ENCODE measurements around the gene C2CD2.
"Not testable (repeated sequence)": the region's sequence is repeated elsewhere in the genome, so short reads cannot be mapped to it uniquely, and the experiment has no call there.

Gene C2CD2

DNA sequence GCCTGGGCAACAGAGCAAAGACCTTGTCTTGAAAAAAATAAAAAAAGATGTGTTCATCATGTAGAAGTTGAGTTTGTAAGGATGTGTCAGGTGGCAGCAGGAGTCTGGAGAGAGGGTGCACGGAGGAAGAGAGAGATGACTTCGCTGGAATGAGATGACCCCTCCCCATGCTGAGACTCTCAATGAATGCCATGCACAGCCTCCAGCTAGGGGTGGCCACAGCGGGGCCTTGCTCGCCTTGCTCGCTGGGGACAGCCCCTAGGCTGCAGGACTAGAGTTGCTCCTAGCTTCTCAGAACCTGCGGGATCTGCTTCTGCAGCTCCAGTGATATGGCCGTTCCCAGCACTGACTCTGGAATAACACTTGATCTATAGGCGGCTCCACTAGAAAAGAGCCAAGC is 6.6 kb upstream of the C2CD2 start:
- DNase-seq (ENCODE audit: insufficient read length, low spot score) (no peak), FAIRE-seq (no peak)
- TF ChIP-seq PAX5 (IDR thresholded peaks at IDR 0.05; ENCODE audit: insufficient read depth, low read length, severe bottlenecking) (no peak), POLR2AphosphoS5 (IDR thresholded peaks at IDR 0.05; ENCODE audit: low read depth, low read length) (no peak), POU2F2 (IDR thresholded peaks at IDR 0.05; ENCODE audit: low read depth, low read length) (no peak), TAF1 (IDR thresholded peaks at IDR 0.05; ENCODE audit: low read depth, low read length) (no peak), SPI1 (IDR thresholded peaks at IDR 0.05; ENCODE audit: low read depth, low read length) (no peak), POLR2A (IDR thresholded peaks at IDR 0.05; ENCODE audit: low read depth, low read length) (no peak)

DNA sequence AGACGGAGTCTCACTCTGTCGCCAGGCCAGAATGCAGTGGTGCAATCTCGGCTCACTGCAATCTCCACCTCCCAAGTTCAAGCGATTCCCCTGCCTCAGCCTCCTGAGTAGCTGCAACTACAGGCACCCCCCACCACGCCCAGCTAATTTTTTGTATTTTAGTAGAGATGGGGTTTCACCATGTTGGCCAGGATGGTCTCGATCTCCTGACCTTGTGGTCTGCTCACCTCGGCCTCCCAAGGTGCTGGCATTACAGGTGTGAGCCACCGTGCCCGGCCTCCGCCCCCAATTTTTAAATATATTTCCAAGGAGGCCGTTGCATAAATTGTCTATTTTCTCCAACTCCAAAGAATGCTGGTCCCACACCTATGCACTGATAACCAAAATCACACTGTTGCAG is 5.9 kb upstream of the C2CD2 start:
- not testable (repeated sequence) for DNase-seq (ENCODE audit: insufficient read length, low spot score); FAIRE-seq

DNA sequence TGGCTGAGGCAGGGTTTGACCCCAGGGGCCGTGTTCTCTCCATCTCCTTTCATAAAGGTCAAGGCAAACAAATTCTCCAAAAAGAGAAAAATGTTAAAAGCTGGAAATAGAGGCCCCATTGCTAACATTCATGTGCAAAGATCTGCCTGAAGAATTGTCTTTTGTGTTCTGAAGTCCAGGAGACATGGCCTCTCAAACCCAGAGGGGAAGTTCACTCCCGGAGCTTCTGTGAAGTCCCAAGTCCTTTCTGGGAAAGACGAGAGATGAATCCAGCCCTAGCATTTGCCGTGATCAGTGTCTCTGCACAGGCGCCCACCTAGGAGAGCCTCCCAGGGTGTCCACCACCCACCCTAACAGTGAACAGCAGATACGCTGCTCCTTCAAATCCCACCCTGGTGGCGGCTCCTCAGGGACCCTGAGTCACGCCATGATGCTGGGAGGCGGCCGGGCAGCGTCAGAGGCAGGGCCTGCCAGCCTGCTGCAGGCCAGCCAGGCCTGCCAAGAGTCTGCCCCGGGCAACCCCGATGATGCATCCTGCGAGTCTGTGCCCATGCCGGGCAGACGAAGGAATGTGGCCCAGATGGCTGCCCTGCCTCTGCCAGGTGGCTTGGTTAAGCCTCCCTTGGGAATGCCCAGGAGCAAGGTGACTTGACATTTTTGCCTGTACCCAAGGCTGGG is 5.2 kb upstream of the C2CD2 start:
- no peak for FAIRE-seq
- DNase-seq (ENCODE audit: insufficient read length, low spot score): no peak

DNA sequence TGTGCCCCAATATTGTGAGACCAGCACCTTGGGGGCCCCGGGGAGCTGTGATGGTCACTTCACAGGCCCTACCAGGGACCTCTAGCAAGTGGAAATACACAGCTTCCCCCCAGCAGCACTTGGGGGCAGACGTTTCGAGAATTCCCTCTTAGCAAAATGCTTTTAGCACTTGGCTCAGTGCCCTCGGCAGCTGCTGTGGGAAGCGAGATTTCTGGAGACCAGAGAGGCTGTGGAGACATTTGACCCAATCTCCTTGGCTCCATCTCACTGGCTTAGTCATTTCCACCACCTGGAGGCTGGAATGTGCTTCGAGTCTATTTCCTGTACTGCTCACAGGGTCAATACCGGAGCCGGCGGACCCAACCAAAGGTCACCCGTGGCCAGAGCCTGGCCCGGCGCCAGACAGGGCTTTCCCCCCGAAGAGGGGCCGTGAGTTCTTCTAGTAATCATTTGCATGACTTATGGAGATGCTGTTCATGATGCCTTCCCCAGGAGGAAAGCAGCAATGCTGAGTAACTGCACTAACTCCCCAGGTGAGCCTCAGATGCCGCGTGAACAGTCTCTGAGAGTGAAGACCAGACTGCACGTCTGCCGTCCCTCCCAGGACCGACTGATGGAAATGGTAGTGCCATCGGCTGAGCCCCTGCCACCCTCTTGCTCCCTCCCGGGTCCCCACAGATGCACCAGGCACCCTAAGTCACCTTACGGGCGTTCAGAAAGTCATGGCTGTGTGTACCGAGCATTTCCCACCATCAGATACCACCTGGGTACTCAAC is 4.4 kb upstream of the C2CD2 start:
- TF ChIP-seq POU2F2 (IDR thresholded peaks at IDR 0.05; ENCODE audit: low read depth, low read length) (no peak), POLR2AphosphoS5 (IDR thresholded peaks at IDR 0.05; ENCODE audit: low read depth, low read length) (no peak), POLR2A (IDR thresholded peaks at IDR 0.05; ENCODE audit: low read depth, low read length) (no peak), SPI1 (IDR thresholded peaks at IDR 0.05; ENCODE audit: low read depth, low read length) (no peak), TAF1 (IDR thresholded peaks at IDR 0.05; ENCODE audit: low read depth, low read length) (no peak), PAX5 (IDR thresholded peaks at IDR 0.05; ENCODE audit: insufficient read depth, low read length, severe bottlenecking) (no peak)
- no peak for DNase-seq (ENCODE audit: insufficient read length, low spot score)
- FAIRE-seq: no peak

More for the DNA sequence above, 5.2 kb upstream of the C2CD2 start:
- TF ChIP-seq PAX5 (IDR thresholded peaks at IDR 0.05; ENCODE audit: insufficient read depth, low read length, severe bottlenecking): no peak
- TF ChIP-seq TAF1 (IDR thresholded peaks at IDR 0.05; ENCODE audit: low read depth, low read length): no peak
- no peak for TF ChIP-seq SPI1 (IDR thresholded peaks at IDR 0.05; ENCODE audit: low read depth, low read length)
- TF ChIP-seq POLR2A (IDR thresholded peaks at IDR 0.05; ENCODE audit: low read depth, low read length): no peak
- no peak for TF ChIP-seq POU2F2 (IDR thresholded peaks at IDR 0.05; ENCODE audit: low read depth, low read length)
- no peak for TF ChIP-seq POLR2AphosphoS5 (IDR thresholded peaks at IDR 0.05; ENCODE audit: low read depth, low read length)

DNA sequence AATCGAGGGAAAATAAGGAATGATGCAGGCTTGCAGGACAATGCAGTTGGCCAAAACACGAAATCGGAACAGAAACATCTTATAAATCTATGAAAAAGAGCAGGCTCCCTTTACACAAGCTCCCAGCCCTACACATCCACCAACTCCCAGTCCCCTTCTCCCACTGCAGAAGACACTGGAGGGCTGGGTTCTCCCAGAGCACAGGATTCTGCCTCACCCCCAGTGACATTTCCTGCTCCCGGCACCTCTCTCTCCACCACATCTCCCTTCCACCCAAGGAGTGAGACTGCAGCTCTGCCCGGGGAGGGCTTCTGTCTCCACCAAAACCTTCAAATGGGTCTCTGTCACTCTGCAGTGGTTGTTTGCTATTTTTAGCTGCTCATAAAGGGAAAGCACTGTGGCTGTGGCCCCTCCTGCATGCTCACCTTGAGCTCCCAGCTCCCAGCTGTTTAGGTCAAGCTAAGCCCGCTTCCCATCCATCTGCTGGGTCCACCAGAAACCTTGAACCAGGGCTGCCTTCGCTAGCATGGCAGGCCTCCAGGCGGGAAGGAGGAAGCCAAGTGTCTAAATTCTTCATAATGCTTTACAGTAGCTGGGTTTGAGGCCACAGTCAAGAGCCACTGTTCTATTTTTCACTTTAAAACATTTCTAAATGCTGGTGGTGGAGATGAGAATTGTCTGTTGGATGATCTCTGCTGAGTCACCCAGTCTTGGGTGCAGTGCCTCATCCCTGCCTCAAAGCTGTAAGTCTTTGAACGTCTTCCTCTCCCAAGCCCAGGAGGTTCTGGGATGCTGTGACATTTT is 3.3 kb upstream of the C2CD2 start:
- FAIRE-seq: peak; percentile 41
- no peak for DNase-seq (ENCODE audit: insufficient read length, low spot score)
- TF ChIP-seq TAF1 (IDR thresholded peaks at IDR 0.05; ENCODE audit: low read depth, low read length) (no peak), POLR2A (IDR thresholded peaks at IDR 0.05; ENCODE audit: low read depth, low read length) (no peak), SPI1 (IDR thresholded peaks at IDR 0.05; ENCODE audit: low read depth, low read length) (no peak), POU2F2 (IDR thresholded peaks at IDR 0.05; ENCODE audit: low read depth, low read length) (no peak), PAX5 (IDR thresholded peaks at IDR 0.05; ENCODE audit: insufficient read depth, low read length, severe bottlenecking) (no peak), POLR2AphosphoS5 (IDR thresholded peaks at IDR 0.05; ENCODE audit: low read depth, low read length) (no peak)

DNA sequence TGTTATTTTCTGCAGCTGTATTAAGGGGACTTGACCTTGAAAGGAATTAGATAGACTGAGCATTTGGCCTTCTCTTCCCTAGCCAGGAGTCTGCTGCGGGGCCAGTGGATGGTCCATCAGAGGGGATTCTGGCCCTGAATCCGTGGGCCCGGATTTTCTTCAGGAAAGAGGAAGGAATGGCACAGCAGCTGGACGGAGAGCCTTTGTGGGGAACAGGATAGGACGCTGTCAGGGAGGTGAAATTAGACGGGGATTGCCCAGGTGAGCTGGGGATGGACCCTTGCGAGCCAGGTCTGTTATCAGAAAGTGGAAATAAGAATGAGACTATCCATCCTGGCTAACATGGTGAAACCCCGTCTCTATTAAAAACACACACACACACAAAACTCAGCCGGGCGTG is 1.7 kb upstream of the C2CD2 start:
- DNase-seq (ENCODE audit: insufficient read length, low spot score): no peak
- no peak for FAIRE-seq
- TF ChIP-seq POLR2AphosphoS5 (IDR thresholded peaks at IDR 0.05; ENCODE audit: low read depth, low read length): no peak
- TF ChIP-seq POU2F2 (IDR thresholded peaks at IDR 0.05; ENCODE audit: low read depth, low read length): no peak
- no peak for TF ChIP-seq POLR2A (IDR thresholded peaks at IDR 0.05; ENCODE audit: low read depth, low read length)
- TF ChIP-seq PAX5 (IDR thresholded peaks at IDR 0.05; ENCODE audit: insufficient read depth, low read length, severe bottlenecking): no peak
- no peak for TF ChIP-seq TAF1 (IDR thresholded peaks at IDR 0.05; ENCODE audit: low read depth, low read length)
- TF ChIP-seq SPI1 (IDR thresholded peaks at IDR 0.05; ENCODE audit: low read depth, low read length): no peak

DNA sequence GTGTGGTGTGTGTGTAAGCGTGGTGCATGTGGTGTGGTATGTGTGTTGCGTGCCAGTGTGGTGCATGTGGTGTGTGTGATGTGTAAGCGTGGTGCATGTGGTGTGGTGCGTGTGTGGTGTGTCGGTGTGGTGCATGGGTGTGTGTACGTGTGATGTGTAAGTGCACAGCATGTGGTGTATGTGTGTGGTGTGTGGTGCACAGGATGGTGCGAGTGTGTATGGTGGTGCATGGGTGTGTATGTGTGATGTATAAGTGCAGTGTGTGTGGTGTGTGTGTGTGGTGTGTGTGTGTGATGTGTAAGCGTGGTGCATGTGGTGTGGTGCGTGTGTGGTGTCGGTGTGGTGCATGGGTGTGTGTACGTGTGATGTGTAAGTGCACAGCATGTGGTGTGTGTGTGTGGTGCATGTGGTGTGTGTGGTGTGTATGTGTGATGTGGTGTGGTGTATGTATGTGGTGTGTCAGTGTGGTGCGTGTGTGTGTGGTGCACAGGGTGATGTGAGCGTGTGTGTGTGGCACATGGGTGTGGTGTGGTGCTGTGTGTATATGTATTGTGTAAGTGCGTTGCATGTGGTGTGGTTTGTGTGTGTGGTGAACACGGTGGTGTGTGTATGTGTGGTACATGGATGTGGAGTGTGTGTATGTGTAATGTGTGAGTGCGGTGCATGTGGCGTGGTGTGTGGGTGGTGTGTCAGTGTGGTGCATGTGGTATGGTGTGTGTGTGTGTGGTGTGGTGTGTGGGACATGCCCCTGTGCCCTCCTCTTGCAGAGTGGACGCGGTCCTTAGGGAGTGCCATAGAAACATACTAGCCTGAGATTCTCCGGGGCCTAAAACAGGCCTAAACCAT is 1.1 kb upstream of the C2CD2 start:
- TF ChIP-seq POU2F2 (IDR thresholded peaks at IDR 0.05; ENCODE audit: low read depth, low read length): peak; percentile 36; the same call in 1 of the 2 replicates
- TF ChIP-seq SPI1 (IDR thresholded peaks at IDR 0.05; ENCODE audit: low read depth, low read length): no peak
- 0 out of 2 replicates have a peak, but pooled peaks have one; percentile 23 for TF ChIP-seq POLR2AphosphoS5 (IDR thresholded peaks at IDR 0.05; ENCODE audit: low read depth, low read length)
- peak; percentile 98 for FAIRE-seq
- no peak for DNase-seq (ENCODE audit: insufficient read length, low spot score)

DNA sequence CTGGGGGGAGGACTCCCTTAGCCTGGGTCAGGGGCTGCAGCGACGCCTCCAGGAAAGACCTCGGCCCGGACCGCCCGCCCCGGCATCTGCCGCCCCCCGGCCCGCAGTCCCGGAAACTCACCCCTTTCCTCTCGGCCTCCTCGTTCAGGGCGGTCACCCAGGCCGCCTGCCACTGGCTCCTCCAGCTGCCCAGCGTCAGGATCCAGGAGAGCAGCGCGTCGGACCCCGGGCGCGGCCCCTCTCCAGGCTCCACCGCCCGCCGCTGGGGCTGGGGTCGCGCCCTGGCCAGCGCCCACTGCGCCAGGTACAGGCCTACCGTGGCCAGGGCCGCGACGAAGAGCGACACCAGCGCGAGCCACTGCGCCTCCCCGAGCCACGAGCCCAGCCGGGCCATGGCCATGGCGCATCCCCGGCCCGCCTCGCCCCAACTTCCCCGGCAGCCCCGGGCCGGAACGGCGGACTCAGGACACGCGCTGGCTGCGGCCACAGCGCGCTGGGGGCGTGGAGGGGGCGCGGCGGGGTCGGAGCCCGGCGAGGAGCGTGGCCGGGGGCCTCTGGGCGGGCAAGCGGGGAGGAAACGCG is 478 bp downstream of the C2CD2 start:
- FAIRE-seq: no peak
- DNase-seq (ENCODE audit: insufficient read length, low spot score): no peak

More for the DNA sequence above, 478 bp downstream of the C2CD2 start:
- TF ChIP-seq SPI1 (IDR thresholded peaks at IDR 0.05; ENCODE audit: low read depth, low read length): no peak
- TF ChIP-seq PAX5 (IDR thresholded peaks at IDR 0.05; ENCODE audit: insufficient read depth, low read length, severe bottlenecking): no peak
- TF ChIP-seq POLR2A (IDR thresholded peaks at IDR 0.05; ENCODE audit: low read depth, low read length): no peak
- no peak for TF ChIP-seq TAF1 (IDR thresholded peaks at IDR 0.05; ENCODE audit: low read depth, low read length)
- TF ChIP-seq POU2F2 (IDR thresholded peaks at IDR 0.05; ENCODE audit: low read depth, low read length): no peak
- TF ChIP-seq POLR2AphosphoS5 (IDR thresholded peaks at IDR 0.05; ENCODE audit: low read depth, low read length): no peak

Data from GM12891 (cell line).